Measurements from ENCODE around the gene LRRC75B. TPM values are rescaled to one million over a fixed set of nuclear protein-coding genes. Genes with fewer than 3 reads are reported as not detected.

The LRRC75B gene
- total RNA-seq, 1 donor from 2014 or later: 5.0 TPM

DNA sequence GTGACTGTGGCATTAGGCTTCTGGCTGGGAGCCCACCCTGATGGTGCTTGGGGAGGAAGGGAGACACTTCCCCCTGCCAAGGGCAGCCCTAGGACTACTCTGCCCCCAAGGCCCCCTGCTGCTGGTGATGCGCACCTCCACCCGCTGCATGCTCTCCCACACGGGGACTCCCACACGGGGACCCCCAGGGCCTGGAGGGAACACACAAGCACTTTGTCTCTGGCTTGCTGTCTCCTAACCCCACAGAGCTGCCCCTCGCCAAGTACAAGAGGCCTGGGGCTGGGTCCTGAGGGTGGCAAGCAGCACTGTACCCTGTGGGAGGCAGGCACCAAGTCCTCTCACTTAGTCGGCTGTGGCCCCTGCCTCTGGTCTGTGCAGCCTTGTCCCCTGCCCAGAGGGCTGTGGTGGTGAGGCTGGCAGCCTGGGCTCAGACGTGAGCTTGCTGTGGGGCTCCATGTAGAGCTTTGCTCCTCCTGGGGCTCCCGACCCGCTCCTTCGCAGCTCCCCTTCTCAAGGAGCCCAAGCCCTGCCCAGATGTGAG lies 7.9 kb downstream of the LRRC75B start:
- no peak for ATAC-seq

DNA sequence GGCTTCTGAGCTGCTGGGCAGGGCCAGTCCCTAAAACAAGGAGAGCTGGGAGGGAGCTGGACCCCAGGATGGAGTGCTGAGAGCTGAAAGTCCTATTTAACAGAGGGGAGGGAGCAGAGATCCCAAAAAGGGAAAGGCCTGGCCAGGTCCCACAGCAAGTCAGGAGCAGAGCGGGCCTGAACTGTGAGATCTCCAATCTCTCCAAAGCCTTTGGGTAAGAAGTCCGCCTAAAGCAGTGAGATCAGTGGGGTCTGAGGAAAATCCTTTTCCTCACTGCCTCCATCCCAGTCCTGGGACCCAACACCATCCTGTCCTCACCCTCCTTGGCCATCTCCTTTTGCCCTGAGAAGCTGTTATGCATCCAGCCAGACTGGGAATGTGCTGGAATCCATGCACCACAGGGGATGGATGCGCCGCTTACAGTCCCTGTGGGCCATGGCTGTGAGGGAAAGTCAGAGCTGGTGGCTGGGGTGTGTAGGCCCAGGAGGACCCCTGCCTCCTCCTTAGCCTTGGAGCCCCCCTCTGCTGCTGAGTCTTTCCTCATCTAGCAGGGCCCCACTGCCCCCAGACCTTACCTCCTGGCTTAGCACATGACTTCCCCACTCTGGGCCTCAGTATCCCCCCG lies 8.6 kb downstream of the LRRC75B start:
- no peak for ATAC-seq

DNA sequence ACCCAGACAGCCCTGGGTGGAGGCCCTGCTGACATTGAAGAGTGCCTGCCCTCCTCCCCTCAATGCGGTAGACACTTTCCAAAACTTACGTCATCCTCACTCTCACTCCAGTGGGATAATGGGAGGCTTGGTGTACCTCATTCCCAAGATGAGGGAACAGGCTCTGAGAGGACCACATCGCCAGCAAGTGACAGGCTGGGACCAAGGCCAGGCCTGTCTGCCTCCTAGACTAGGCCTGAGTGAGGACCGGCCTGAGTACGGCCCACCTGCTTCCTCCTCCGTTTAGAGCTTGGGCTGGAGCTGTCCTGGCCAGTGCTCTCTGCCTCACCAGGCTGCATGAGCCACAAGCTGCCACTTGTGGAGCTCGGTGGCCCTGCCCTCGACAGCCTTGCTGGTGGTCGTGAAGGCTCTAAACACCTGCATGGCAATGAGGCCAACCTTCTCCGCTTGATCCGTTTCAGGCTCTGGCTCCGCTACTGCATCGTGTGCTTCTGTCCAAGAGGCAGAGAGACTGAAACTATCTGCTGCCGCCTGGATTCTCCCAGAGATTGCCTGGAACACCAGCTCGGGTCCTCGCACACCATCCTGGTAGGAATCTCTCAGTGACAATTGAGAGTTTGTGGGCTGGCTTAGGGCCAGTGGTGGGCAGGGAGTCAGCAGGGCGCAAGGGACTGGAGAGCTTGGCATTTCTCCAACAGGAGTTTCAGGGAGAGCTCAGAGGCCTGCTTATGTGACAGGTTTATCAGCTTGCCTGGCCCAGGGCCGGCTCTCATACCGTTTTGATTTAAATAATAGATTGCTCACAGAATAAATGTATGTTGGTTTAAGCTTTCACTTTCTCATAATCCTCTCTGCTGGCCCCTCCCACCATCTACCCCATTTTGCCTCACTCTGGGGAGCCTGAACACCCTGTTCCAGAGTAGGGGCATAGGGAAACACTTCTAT lies 9.4 kb downstream of the LRRC75B start:
- peak; percentile 4 for ATAC-seq

DNA sequence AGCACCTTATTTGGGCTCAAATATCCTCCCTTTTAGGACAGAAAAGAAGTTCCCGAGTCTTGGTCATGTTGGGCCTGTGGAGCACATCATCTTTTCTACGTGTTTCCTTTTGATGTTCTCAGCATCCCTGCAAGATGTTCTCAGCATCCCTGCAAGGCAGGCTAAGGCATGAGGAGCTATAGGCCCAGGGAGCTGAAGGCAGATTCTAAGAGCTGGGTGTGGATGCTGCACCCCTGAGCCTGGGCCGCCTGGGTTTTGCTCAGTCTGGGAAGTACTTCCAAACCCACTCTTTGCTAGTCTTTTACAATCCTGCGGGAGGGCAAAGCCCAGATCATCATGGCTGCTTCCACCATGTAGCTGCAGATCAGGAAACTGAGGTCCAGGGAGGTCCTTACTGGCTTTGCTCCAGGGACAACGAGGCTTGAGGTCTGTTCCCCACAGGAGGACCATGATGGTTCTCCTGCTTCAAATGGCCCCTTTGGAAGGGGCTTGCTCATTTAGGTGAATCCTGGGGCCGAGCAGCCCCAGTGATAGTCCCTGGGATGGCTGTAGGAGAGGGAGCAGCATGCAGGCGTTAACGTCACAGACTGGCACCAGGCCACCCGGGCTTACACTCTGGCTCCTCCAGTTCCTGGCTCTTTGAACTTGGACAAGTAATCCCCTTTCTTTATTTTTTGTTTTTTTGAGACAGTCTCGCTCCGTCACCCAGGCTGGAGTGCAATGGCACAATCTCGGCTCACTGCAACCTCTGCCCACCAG lies 10.6 kb downstream of the LRRC75B start:
- peak; percentile 33 for ATAC-seq

DNA sequence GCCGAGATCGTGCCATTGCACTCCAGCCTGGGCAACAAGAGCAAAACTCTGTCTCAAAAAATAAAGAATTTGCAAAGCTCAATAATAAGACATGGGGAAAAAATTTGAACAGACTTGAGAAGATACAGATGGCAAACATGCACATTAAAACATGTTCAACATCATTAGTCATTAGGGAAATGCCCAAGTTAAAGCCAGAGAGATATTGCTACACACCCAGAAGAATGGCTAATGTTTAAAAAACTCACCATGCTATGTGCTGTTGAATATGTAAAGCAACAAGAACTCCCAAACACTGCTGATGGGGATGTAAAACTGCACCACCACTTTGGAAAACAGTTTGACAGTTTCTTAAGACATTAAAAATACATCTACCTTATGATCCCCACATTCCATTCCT lies 12.6 kb downstream of the LRRC75B start:
- peak; percentile 55 for ATAC-seq

DNA sequence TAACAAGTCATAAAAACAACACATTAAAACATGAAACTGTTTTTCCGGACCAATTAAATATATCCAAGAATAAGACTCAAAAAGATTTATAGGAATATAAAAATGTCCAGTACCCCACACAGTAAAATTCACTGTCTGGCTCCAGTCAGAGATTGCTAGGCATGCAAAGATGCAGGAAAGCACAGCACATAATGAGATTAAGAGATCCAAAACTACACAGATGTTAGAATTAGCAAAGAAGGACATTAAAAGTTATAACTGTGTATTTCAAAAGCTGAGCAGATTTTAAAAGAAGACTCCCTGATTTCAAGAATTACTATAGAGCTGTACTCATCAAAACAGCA lies 13.6 kb downstream of the LRRC75B start:
- ATAC-seq: no peak

DNA sequence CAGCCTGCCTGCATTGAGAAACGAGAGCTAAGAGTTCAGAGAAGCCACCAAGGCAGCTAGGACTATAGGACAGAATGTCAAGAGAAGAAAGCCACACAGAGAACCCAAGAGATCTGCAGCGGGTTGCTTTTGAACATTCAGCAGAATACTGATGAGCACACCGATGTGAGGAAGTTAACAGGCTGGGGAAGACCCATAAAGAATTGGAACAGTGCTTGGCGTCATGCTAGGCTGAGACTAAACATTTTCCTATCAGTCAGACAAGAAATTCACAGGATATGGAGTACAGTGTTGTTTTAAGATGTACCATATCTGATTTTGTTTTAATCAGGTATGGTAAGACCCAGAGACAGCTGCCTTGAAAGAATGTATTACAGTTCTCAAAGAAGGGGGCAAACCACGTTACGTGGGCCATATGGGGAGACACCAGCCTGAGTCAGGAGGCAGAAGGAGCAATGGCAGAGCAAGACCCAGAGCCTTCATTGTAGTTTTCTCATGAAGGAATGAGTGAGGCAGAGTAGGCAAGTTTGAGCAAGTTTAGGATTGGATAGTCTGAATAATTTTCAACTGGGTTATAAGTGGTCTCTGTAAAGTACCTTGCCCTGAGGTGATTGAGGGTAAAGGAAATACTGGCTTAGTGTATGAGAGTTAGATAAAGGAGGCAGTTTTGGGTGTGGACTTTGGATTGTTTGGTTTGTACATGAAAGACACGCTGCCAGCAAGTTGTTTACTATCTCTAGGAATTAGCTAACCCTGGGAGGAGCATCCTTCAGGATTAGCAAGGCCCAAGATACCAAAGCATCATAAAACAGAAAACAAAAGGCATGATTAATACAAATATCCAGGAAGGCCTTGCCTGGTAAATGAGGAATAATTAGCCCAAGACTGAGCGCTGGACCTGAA lies 14.3 kb downstream of the LRRC75B start:
- ATAC-seq: peak; percentile 78

DNA sequence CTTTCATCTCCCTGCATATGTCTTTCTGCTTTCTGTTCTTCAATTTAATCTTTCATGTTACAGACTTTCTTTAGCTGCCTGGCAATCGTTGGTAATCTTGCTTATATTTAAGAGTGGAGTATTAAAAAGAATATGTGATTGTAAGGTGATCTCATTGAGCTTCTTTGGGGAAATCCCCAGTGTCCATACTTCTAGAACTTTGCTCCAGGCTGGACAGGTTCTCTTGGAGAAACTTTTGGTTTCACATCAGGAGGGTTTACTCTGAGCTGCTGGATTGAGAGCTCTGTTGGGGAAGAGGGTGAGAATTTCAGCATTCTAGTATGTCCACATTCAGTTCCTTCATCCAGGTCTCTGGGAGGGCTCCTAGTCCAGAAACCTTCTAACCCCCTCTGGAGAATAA lies 16.1 kb downstream of the LRRC75B start:
- no peak for ATAC-seq

DNA sequence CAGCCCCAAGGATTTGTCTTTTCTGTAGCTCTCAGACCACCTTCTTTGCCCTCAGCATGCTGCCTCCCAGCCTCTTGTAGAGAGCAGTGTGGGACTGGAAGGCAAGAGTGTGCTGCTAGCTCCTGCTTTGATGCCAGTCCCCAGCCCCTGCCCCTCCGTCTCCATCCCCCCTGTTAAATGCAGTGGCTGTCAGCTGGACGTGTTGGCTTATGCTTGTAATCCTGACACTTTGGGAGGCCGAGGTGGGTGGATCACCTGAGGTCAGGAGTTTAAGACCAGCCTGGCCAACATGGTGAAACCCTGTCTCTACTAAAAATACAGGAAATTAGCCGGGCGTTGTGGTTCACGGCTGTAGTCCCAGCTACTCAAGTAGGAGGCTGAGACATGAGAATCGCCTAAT lies 21.6 kb downstream of the LRRC75B start:
- ATAC-seq: no peak

DNA sequence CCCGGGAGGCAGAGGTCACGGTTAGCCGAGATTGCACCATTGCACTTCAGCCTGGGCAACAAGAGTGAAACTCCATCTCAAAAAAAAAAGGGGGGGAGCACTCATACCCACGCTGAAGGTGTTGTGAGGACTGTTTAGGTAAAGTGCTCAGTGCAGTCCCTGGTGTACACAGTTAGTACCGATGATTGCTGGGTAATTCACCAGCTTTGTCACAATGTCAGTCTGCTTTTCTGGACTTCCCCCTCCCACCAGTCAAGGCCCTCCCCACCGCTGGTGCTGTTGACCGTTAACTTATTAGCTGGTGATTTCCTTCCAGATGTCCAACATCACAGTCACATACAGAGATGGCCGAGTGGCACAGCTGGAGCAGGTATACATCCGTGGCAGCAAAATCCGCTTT lies 25.2 kb downstream of the LRRC75B start:
- ATAC-seq: no peak

DNA sequence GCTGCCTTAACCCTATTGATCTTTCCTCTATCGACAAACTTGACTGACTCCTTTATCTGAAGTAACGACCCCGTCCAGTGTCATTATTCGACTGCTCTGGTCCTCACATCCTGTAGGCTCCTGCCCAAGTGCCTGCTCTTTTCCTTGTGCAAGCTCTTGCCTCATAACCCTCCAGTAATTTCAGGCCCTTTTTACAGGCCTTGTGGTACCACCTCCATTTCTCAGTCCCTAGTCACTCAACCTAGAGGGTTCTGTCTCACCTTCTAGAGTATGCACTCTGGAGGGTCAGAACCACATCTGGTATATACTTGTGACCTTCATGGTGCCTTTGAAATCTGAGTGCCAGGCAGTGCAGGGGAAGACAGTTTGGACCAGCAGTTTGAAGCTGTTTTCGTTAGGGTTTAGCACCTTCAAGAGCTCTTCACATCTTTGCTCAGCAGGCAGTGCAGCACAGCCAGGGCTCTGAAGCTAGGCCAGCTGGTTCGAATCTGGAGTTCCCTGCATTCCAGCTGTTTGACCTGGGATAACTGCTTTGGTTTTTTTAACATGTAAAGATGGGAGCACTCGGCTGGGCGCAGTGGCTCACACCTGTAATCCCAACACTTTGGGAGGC lies 25.9 kb downstream of the LRRC75B start:
- ATAC-seq: no peak

DNA sequence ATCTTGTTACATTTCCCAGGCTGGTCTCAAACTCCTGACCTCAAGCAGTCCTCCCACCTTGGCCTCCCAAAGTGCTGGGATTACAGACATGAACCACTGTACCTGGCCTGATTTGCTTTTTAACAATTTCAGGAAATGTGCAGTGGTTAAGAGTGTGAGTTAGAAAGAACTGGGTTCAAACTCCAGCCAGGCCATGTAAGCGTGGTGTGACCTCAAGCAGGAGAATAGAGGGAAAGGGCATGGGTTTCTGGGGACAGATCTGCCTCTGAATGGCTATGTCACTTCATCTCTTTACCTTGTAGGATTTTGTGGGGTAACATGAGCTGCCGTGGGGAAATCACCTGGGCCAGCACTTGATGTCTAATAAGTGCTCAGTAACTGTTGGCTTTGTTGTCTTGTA lies 27.8 kb downstream of the LRRC75B start:
- ATAC-seq: no peak

DNA sequence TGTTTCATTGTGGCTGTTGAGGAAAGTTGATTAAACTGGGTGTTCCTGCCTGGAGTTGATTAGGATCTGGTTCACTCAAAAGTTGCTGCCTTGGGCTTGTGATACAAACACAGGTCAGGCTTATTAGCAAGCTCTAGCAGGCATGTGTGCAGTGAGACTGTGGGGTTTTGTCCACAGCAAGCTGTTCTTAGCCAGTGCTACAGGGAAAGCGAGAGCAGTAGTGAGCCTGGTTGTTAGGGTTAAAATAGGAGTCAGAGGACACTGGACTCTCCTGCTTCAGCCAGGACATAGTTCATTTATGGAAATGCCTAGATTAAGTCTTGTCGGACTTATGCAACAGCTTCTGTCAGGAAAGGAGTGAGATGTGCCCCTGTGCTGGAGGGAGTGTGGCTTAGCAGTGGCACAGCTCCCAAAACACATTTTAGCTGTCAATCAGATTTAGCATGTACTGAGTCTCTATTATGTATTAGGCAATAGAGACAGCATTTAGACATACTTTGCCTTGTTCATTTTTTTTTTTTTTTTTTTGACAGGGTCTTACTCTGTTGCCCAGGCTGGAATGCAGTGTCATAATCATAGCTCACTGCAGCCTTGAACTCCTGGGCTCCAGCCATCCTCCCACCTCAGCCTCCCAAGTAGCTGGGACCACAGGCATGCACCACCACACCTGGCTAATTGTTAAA lies 28.4 kb downstream of the LRRC75B start:
- ATAC-seq: no peak

DNA sequence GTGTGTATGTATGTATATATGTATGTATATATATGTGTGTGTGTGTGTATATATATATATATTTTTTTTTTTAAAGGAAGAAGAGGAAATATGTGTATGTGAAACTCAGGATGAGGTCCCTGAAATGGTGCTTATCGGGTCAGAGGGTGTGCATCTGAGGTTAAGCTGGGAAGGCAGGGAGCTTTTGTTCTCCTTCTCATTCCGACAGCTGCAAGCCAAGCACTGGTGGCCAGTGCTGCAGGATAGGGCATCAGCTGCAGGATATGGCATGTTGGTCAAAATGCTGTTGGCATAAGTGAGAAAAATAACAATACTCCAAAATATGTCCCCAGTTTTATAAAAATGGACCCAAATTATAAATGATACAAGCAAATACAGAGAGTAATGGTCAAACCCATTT lies 29.6 kb downstream of the LRRC75B start:
- no peak for ATAC-seq

DNA sequence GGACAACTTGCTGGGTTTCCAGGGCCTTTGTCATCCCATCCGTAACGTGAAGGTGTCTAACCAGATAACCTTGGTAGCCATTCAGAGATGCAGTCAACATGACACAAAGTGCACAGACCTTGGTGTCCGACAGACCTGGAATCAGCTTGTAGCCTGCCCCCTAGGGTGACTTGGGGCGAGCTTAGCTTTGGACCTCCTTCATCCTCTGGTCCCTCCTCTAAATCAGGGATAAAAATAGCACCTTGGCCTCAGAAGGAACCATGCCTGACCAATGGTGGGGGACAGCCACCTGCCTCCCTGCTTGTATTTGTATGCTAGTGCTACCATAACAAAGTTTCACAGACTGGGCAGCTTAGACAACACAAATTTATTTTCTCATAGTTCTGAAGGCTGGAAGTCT lies 33.4 kb downstream of the LRRC75B start:
- no peak for ATAC-seq

DNA sequence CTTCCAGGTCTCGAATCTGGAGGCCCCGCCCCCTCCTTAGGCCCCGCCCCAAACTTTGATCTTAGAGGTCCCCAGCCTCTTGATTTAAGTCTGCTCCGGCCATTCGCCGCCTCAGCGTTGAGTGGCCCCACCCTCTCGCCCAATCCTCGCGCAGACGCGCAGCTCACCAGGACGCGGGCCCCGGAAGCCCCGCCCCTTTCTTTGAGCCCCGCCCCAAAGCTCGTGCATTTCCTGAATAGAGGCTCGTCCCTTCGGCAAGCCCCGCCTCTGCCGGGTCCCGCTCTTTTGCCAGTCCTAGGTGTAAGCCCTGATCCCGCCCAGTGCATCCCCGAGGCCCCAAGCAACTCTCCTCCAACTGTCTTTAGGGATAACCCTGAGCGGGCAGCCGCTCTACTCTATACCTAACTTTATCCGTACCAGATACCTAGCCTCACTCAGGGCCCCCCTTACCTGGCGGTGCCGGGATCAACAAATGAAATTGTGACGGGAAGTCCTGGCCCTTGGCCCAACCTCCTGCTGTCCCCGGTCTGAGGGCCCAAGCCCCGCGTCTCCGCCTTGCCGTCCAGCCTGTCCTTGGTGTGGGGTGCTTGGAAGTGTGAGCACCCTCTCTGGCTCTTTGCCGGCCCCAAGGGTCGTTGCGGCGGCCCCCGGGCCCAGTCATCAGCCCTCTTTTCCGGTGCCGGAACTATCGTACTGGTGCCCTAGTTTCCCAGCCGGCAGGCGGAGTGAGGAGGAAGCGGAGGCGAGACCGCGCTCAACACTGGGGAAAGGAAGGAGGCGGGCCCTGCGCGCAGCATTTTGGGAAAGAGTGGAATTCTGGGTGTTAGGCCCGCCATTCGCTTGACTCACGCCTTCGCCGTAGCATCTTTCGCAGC lies 37.5 kb downstream of the LRRC75B start, which contains the start of gene SNRPD3:
TSS of gene SNRPD3 (plus strand) at position 835 of the 875 bp plus-strand sequence. CDS start 1,676 bp downstream, outside the sequence.
- peak; percentile 95 for ATAC-seq

DNA sequence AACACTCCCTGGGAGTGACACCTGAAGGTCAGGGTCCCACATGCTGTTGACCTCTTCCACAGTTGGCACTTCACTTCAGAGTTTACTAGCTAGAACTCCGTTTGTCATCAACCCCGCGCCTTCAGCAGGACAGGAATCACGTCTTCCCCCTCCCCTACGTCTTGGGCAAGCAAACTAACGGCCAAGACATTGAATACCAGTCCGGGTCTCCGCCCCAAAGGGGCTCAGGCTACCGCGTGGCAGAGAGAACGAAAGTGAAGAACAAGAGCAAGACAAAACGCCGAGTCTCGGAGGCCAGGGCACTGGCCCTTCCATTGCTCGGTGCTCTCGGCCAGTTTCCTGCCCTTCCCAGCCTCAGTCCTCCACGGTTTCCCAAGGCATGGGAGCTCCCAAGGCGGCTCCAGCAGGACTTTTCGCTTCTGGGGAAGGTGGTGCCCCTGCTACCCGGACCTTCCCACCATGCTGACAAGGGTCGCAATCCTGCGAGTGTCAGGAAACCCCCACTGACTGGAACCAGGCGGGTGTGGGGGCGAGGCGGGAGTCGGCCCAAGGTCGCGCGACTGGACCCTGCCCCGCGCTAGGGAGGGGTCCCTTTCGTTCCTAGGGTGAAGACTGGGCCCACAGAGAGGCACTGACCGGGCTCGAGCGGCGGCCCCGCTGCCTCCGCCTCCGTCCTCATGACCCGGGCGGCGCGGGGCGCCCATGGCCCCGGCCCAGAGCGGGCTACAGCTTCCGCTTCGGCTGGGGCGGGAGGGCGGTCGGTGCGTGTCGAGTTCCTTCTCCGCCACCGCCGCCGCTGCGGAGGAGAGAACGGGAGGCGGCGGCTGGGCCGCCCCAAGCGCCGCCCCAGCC lies 38.3 kb downstream of the LRRC75B start, which contains the start of gene GUCD1:
TSS of gene GUCD1 (minus strand) at position 826 of the 852 bp plus-strand sequence. CDS start at position 679, 147 bp downstream.
- no peak for ATAC-seq

DNA sequence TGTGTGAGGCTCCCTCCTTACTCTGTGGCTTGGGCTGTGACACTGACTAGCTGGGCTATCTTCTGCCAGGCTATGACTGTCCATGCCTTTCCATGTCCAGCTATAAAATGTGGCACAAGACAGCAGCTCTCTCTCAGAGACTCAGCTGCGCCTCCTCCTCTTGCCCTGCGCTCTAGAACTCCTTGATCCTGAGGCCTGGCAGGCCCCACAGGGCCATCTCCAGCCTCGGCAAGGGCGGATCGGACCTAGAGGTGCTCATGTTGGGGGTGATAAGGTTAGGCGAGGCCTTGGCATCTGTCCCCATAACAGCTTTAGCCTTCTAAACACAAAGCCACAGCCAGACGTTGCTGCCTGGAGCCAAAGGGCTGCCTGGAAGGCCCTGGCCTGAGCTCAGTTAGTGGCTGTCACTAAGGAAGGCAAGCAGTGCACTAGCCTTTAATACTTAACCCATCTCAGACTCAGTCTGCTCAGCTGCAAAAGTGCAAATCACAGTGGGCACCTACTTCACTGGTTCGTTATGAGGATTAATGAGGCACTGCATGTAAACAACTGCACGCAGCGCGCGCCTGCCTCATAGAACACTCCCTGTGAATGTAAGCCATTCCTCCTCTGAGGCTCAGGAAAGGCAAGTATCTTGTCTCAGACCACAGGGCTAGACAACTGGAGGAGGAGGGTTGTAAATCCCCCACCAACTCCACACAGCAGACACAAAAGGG lies 39.1 kb downstream of the LRRC75B start:
- no peak for ATAC-seq

Data from esophagus mucosa (tissue), 1 donor.